Fibroblast of the conjunctiva (primary cell): ENCODE results near the gene P2RX2.

Experiments
- DNase-seq: peaks from one replicate; pipeline ENCODE4 v3.0.0-alpha.2; 2010; ENCODE audit warnings: low read depth

P2RX2 gene

DNA sequence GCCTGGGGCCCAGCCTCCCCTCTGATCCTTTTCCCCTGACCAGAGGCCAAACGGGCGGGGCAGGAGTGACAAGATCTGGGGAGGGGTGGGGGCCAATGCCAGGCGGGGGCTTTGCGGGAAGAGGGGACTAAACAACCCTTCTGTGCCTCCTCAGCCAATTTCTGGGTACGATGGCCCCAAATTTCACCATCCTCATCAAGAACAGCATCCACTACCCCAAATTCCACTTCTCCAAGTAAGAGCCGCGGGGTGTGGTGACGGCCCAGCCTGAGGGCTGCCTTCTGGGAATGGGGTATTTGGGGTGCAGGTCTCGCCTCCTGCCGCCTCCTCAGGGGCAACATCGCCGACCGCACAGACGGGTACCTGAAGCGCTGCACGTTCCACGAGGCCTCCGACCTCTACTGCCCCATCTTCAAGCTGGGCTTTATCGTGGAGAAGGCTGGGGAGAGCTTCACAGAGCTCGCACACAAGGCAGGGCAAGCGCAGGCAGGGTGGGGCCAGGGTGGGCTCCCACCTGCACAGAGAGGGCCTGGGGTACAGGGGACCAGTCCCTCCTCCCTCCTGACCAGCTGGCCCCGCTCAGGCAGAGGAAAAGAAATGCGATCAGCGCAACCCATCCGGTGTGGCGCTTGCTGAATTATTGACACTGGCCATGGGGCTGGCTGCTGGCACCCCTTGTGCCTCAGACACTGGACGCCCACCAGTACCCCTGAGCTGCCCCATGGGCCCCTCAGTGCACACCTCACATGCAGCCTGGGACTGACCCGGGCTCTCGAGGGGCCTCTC, 1.7 kb downstream of the P2RX2 start:
- DNase-seq, result no peak

DNA sequence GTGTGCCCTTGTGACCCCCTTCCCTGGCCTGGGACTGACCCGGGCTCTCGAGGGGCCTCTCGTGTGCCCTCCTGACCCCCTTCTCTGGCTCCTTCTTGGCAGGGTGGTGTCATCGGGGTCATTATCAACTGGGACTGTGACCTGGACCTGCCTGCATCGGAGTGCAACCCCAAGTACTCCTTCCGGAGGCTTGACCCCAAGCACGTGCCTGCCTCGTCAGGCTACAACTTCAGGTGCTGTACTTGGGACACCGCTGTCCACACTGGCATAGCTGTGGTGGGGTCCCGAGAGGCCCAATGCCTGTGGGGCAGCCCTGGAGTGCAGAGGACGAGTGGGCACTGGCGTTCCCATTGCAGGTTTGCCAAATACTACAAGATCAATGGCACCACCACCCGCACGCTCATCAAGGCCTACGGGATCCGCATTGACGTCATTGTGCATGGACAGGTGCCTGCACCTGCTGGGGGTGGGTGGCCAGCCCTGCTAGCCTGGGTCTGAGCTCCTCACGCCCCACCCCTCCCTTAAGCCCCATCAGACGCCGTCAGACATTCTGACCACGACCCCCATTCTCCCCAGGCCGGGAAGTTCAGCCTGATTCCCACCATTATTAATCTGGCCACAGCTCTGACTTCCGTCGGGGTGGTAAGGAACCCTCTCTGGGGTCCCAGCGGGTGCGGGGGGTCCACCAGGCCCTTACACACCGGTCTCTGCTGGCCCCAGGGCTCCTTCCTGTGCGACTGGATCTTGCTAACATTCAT, 2.5 kb downstream of the P2RX2 start:
- DNase-seq, result no peak

DNA sequence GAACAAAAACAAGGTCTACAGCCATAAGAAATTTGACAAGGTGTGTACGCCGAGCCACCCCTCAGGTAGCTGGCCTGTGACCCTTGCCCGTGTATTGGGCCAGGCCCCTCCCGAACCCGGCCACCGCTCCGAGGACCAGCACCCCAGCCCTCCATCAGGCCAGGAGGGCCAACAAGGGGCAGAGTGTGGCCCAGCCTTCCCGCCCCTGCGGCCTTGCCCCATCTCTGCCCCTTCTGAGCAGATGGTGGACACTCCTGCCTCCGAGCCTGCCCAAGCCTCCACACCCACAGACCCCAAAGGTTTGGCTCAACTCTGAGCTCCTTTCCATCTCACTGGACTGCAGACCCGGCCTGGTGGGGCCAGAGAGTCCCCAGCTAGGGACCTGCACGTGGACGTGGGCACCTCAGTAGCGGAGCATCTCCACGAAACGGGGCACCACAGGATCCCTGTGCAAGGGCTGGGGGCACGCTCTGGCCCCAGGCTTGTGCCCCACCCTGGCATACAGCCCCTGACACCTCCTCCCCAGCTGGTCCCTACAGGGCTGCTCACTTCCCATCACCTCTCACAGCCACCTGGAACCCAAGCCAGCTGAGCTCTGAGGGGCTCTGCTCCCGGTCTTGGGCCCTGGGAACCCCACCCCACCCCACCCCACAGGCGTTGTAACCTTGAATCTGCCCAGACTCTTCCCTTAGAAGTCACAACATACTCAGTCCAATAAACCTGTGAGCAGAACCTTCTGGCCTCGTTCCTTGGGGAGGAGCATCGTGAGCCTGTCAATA, 3.3 kb downstream of the P2RX2 start:
- DNase-seq, result no peak

DNA sequence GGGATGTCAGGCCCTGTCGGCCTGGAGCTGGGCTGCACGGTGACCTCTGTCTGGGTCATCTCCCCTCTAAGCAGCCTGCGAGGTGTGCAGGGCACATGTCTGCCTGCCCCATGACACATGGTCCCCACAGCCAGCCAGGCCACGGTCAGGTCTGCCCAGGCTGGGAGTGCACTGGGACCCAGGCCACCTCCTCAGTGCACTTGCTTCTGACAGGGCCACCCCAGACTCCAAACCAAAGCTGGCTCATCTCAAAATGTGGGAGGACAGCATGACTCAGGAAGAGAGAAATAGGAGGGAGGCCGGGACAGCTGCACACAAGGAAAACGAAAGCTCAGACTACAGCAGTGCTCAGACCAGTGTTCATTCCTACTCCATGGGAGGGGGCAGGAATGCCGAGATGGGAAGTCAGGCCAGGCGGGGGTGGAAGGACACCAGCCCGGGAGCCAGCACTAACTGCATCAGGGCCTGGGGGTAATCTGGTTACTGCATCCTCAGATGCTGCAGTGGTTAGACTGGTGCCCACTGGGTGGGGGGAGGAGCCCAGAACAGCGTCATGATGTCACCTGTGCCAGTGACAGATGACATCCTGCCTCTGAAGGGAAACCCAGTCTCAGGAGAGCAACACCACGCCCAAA, 4.0 kb downstream of the P2RX2 start:
- peak; percentile 37 for DNase-seq

DNA sequence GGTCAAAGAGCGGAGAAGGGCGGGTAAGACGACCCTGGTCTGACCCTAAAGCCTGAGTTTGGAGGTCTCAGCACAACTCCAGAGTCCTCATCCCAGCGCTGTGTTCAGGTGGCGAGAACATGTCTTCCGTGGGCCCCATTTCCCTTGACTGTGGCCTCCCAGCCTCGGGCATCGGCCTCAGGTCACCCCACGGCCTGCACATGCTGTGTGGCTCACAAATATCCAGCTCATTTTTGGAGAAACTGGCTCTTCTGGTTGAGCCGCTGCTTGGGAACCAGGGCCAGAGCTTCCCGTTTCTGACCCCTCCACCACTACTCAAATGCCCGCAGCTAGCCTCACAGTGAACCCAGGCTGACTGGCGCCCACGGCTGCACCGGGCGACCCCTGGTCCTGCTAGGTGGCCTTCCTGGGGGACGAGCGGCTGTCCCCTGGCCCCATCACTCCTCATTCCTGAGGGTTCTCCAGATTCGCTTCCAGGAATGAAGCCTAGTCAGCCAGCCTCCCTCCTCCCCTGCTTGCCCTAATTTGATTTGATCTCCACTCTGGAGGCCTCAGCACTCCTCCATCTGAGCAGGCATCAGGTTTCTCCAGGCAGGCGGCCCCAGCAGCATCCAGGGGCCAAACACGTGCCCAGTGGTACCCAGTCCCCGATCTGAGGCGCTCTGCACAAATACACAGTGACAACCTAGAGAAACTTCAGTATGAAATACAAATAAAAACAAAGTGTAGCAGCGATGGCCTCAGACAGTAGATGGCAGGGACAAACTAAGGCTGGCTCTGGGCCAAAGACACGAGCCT, 4.7 kb downstream of the P2RX2 start:
- no peak for DNase-seq

DNA sequence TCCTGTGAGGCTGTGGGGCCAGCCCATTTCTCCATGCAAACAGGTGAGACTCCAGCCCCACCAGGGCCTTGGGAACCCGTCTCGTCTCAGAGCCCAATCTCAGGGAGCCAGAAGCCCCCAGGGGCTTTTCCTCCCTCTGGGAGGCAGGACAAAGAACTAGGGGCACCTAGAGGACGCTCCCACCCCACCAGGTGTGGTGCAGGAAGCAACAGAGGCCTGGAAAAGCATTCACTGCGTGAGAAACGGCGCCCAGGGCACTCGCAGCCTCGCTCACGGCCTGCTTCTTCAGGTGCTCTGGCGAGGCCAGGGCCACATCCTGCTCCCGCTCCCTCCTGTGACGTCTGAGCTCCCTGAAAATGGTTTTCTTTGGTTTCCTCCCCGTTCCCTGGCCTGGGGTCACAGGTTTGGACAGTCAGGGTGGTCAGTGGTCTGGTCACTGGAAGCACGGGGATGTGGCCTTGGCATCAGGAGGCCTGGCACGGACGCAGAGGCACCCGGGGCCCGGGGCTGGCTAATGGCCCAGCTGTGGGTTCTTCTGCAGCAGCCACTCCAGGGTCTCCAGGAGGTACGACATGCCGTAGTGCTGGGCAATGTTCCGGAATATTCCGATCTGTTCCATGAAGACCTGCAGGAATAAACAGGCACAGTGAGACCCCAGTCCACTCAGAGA, 5.7 kb downstream of the P2RX2 start:
- no peak for DNase-seq

DNA sequence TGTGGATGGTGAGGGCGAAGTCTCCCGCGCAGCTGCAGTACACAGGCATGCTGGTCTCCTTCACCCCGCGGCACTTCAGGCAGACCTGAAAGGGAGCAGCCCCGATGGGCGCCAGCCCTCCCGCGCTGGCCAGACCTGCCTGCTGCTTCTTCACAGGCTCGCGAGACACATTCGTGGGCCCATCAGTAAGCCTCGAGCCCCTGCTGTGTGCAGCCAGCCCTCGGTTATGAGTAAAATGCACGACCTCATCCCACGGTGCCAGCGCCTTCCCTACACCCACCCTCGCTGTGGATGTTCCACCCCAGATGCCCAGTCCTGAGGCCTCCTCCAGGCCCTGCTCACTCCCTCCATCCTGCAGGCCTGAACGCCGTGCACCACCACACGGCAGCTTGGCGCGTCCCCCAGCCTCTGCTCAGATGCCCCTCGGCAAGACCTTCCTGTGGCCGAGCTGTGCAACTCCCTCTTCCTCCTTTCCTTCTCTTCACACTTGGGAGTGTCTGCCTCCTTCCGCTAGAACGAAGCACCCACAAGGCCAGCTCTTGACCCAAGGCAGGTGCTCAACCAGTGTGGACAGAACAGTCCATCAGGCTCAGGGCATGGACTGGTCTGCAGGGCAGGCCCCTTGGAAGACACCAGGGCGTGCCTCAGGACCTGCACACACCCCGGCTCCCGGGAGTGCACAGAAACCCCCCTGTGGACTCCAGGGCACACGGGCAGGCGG, 6.5 kb downstream of the P2RX2 start:
- no peak for DNase-seq

DNA sequence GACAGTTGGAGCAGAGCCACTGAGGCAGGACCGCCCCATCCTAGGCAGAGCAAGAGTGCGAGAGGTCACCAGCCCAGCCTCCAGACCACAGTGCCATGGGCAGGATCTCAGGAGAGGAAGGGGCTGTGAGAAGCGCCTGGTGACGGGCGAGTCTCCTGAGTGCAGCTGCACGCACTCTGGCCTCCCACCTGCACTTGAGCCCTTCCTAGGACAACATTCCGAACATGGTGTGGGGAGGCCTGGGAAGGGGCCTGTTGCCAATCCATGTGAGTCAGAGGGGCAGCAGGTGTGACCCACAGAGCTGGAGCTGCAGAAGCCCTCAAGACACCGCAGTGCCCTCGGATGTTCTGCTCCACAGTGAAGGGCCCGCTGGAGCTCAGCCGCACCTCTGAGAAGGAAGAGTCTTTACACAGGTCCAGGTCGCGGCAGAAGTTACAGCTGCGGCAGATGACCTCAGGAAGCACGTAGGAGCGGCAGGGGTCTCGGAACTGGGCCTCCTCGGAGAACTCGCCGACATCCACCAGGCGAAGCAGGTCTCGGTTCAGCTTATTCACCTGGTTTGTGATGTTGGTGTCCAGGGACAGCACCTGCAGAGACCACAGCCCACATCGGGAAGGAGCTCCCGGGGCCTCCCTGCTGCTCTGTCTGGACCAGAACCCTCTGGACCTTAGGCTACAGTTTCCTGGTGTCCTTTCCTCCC, 7.3 kb downstream of the P2RX2 start:
- no peak for DNase-seq

DNA sequence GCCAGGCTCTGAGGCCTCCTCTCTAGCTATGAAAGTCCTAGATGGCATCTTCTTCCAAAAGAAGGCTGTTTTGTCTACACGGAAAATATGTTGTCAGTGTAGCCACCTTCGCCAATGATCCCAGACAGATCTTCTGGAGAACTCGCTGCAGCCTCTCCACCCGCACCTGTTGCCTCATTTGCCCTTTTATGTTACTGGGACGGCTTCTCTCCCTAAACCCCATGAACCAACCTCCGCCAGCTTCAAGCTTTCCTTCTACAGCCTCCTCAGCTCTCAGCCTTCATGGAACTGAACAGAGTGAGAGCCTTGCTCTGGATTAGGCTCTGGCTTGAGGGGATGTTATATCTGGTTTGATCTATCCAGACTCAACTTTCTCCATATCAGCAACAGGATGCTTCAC, 10.8 kb downstream of the P2RX2 start:
- DNase-seq, result no peak

DNA sequence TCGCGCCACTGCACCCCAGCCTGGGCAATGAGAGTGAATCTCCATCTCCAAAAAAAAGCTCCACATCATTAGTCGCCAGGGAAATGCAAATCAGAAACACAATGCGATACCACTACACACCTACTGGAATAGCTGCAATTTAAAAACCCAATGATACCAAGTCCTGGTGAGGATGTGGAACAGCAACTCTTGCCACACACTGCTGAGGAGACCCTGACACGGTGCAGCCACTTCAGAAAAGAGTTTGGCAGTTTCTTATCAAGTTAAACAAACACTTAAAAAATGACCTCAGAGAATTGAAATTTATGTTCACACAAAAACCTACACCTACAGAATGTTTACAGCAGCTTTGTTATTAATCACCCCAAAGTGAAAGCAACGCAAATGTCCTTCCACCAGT, 12.1 kb downstream of the P2RX2 start:
- no peak for DNase-seq

DNA sequence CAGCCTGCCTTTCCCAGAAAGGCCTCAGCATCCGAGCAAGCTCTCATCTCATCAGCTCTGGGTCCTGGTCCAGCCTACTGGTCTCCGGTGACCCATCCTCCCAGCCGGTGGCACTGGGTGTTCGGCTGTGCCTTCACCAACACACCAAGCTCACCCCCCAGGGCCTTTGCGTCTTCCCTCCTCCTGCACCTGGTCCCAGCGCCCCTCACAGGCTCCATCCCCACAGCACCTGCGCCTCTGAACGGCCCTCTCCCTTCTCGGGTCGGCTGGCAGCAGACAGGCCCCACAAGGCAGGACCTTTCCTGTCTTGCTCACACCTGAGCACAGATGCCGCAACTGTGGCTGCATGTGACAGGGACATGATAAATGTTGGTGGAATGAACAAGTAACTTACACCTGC, 13.1 kb downstream of the P2RX2 start:
- no peak for DNase-seq

DNA sequence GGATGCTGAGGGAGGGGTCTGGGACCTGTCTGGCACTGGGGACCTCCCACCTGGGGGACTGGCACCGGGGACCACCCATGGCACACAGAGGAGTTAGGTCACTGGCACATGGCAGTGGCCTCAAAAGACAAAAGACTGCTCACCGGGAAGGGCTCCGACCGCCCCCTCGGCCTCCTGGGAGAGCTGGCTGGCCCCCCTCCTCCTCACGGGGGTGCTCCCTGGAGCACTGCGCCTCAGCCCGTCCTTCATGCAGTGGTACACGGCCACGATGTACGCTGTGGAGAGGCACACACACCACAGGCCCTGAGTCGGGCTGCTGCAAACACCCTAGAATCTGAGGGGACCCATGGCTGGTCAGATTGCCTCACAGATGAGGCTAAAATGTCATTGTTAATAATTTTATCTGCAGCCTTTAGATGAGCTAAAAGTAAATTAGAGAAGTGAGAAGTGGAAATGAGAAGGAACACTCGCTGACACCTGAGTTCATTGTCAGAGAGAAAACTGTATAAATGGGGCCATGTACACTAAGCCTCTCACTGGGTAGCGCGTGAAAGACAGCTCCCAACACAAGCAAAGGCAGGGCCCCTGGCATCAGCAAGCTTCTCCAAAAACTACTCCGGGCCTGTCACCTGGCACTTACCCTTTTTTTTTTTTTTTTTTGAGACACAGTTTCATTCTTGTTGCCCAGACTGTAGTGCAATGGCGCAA, 14.1 kb downstream of the P2RX2 start:
- DNase-seq, result no peak

DNA sequence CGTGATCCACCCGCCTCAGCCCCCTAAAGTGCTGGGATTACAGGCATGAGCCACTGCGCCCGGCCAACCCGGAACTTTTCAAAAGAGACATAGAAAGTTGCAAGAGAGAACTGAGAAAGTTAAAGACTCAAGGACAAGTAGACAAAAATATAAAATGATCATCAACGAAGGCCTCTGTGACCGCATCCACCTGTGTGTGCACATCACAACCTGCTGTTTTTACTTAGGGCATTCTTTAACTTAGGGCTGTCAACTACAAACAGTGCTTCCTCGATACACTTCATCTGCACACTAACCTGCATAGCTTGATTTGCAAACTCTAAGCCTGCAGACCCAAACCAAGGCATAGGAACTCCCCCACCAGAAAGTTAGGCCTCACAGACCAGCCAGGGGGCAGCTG, 14.8 kb downstream of the P2RX2 start:
- no peak for DNase-seq

DNA sequence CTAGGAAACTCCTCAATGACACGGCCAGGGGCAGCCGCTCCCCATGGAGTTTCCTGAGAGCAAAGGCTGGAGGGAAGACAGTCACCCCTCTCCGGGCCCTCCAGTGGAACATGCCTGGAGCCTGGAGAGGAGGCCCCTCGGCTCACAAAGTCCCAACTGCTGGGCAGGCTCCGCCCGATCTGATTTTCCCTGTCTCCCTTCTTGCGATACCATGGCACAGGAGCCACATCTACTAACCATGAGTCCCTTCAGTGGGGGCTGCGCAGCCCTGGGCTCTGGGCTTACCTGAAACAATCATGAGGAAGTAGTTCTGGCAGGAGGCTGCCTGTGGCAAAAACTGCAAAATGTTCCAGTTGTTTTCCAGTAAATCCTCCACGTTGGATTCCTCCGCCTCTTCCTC, 15.3 kb downstream of the P2RX2 start:
- DNase-seq, result no peak

DNA sequence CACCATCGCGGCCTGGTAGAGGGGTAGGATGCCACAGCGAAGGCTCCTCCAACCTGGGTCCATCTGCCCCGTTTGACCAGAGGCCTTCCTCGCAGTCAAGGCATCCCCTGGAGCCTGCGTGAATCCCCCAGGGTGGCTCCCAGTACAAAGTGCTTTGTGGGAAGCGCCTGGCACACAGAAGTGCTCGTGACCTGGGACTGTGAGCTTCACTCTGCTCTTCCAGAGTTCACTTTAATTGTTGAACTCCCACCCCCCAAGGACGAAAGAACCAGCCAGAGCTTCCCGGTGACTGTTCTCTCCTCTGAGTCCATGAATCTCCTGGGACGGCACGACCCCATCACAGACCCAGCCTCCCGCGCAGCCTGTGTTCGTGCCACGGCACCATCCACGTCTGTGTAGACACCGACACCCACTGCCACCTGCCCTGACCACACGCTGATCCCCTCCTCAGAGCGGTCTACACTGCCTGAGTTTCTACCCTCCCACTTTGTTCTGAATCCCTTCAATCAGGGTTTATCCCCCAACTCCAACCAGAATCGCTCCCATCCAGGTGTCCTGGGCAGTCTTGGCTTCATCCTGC, 15.9 kb downstream of the P2RX2 start:
- no peak for DNase-seq

DNA sequence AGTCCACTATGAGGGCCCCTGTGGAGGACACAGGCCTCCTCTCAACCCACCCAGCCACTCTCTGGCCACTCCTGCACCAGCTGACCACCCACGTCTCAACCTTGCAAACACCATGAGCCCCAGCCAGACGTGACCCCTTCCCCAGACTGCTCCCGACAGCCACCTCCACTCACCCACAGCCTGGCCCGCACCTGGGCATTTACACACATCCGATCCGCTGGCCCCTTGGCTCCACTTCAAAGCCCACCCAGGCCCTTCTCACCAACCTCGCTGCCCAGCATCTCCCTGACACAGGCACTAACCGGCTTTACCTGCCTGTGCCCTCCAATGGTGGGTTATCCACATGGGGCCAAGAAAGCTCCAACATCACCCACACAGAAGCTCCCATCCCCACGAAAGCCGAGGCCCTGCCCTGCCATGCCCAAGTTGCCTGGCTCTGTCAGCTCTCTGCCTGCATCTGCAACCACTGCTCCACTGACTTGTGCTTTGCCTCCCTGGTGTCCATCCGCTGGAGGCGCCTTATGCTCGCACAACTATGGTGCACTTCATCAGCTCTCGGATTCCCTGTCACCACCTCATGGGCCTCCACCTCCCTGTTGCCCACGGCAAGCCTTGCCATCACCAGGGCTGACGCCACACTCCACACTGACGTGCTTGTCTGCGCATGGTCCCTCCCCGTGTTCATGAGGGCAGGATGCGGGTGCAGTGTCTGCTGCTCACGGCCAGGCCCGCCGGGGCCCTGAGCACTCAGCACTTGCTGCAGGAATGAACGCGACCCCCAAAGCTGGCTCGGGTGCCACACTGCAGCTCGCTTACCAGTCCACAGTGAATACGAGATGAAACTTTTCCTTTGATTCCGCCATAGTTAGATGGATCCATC, 16.7 kb downstream of the P2RX2 start:
- no peak for DNase-seq

DNA sequence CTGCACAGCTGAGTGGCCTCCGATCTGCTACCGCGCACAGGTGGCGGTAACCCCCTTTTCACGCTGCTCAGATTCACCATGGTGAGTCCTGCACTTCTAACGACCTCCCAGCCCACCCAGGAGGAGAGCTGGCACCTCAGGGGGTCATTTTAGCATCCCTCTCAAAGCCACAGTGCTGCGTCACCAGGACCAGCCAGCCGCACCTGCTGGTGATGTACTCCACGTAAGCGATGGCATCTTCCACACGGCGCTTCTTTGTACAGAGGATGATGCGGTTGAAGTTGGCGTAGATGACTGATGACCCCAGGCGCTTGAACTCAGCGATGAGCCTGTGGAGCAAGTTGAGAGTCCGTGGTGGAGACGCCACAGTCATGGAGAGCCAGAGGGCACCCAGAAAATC, 19.2 kb downstream of the P2RX2 start:
- no peak for DNase-seq
